Sigmoid colon (tissue), 4 donors: ENCODE measurements around the gene IRF6.

Experiments used
- EP300 ChIP-seq, 4 donors: sonication (generic); formaldehyde crosslinking; IDR thresholded peaks; one replicate each; pipeline ENCODE4 v1.6.1; 2017; ENCODE audit warnings: antibody characterized with exemption in 4 of 4
- TF ChIP-seq, protein P1 (sequence below), 4 experiments: fragments of 450-650 bp in 3 of 4; fragments of 200-600 bp in 1 of 4; IDR thresholded peaks; one replicate each; pipeline ENCODE4 v1.5.1; 2016 to 2019; ENCODE audit warnings: antibody characterized with exemption in 4 of 4, mild to moderate bottlenecking in 3 of 4, moderate library complexity in 2 of 4

DNA sequence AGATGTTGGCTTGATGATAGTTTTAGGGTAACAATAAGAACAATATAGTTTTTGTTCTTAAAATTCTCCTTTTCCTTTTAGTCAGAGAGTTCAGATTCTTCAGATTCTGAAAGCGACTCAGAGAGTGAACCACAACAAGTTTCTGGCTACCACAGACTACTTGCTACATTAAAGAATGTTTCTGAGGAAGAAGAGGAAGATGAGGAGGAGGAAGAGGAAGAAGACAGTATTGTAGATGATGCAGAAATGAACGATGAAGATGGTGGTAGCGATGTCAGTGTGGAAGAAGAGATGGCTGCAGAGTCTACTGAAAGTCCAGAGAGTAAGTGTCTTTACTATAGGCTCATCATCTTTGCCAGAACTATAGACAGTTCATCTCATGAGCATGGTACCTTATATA is 24.8 kb upstream of the IRF6 start:
- TF ChIP-seq, protein P1, sequence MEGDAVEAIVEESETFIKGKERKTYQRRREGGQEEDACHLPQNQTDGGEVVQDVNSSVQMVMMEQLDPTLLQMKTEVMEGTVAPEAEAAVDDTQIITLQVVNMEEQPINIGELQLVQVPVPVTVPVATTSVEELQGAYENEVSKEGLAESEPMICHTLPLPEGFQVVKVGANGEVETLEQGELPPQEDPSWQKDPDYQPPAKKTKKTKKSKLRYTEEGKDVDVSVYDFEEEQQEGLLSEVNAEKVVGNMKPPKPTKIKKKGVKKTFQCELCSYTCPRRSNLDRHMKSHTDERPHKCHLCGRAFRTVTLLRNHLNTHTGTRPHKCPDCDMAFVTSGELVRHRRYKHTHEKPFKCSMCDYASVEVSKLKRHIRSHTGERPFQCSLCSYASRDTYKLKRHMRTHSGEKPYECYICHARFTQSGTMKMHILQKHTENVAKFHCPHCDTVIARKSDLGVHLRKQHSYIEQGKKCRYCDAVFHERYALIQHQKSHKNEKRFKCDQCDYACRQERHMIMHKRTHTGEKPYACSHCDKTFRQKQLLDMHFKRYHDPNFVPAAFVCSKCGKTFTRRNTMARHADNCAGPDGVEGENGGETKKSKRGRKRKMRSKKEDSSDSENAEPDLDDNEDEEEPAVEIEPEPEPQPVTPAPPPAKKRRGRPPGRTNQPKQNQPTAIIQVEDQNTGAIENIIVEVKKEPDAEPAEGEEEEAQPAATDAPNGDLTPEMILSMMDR (IDR thresholded peaks at IDR 0.05), result no peak
- TF ChIP-seq EP300 (IDR thresholded peaks at IDR 0.05), result no peak
